GM18520 (cell line): Measurements from ENCODE around the gene GSTO1.
A peak's percentile ranks its signal among the peaks of the same experiment; 100 is the strongest.

Experiments used
- ATAC-seq: cut with Tn5 transposase; IDR thresholded peaks from one replicate; pipeline ENCODE4 v1.9.1; 2021; ENCODE audit not compliant: unreplicated experiment

The GSTO1 gene

DNA sequence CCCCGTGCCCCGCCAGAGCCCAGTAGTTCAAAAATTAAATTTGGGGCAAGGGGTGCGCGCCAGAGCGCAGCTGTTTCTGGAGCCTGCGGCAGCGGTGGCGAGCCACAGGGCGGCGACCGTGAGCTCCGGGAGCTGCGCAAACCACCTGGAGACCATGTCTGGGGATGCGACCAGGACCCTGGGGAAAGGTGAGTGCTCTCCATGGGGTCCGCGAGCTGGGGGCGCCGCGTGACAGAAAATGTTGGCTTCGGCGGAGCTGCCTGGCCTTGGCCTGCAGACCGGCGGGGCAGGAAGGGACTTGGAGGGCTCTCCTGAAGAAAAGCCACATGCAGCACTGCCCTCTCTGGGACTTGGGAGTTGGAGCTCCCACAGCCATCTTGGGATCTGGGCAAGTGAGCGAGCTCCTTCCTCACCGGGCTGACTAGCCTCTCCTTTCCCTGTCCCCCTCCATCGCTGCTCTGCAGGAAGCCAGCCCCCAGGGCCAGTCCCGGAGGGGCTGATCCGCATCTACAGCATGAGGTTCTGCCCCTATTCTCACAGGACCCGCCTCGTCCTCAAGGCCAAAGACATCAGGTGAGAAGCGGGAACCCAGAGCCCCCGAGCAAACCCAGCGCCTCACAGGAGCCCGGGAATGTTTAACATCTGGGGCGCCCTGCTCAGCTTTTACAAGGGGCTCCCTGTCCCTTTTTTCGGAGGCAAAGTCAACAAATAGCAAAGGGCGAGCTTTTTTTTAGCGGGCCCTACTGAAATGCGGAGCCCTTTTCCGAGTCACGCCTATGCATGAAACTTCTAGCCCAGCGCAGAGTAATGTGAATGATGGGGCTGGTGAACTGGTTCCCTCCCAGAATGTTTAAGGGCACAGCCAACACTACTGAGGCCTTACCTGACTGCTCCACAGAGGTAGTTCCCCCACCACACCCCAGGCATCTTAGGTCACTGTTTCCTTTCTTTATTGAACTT, 20.4 kb downstream of the GSTO1 start:
- ATAC-seq = no peak

DNA sequence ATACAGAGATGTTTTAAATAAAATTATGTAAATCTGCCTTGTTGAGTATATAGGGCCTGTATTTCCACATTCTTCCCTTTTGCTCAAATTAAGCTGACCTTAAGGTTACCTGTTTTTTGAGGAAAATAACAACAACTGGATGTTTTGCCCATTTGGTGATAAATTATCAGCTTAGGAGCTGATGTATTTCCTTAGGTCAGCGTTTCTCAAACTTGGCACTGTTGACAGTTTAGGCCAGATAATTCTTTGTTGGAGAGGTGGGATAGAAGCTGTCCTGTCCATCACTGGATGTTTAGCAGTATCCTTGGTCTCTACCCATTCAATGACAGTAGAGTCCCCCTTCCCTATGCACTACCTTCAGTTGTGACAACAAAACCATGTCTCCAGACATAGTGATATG, 21.5 kb downstream of the GSTO1 start:
- no peak for ATAC-seq

DNA sequence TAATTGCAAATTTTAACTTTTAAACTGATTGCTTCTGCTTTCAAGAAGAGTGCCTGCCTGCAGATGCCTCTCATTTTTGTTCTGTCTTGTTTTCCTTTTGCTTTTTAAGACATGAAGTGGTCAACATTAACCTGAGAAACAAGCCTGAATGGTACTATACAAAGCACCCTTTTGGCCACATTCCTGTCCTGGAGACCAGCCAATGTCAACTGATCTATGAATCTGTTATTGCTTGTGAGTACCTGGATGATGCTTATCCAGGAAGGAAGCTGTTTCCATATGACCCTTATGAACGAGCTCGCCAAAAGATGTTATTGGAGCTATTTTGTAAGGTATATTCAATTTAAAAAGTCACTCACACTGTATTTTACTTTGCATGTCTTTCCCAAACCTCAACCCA, 23.1 kb downstream of the GSTO1 start:
- no peak for ATAC-seq

DNA sequence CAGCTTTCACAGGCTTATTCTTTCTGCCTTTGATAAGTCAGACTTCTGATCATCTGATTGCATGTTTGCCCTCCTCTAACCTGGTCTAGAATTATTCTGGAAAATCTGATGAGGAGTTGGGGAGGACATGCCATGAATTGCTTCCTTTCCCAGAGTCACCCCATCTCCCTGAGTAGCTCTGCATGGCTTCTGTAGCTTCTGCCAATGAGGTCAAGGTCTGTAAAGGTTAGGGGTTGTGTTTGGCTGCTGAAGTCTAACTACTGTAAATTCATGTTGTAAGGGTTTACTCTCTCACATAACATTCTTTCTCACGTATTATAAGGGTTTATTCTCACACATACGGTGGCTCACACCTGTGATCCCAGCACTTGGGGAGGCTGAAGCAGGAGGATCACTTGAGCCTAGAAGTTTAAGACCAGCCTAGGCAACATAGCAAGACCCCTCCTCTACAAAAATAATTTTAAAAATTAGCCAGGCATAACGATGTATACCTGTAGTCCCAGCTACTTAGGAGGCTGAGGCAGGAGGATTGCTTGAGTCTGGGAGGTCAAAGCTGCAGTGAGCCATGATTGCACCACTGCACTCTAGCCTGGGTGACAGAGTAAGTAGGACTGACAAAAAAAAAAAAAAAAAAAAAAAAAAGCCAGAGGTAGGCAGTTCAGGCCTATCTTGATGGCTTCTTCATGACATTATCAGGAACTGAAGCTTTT, 25.0 kb downstream of the GSTO1 start:
- ATAC-seq = no peak

- no peak for ATAC-seq
Measured at GRCh38 chr10:104281694-104282093, 27.0 kb downstream of the GSTO1 start.

DNA sequence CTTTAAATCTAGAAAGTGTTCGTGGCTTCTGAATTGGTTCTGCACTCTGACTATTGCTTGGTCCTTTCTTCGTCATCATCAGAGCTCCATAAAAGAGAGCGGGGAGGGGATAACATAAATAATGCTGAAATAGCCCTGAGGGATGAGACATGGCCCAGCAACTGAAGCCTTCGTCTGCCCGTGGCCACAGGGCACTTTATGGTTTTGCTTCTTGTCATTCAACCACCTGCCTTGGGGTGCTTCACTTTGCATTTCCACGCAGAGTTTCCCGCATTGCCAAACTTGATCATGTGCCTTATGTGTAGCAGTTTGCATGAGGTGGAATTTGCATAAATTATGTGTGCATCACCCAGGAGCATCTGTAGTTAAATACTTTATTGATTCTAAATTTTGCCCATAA, 30.2 kb downstream of the GSTO1 start:
- ATAC-seq = no peak

GRCh38 chr10:104286939-104287338, 32.2 kb downstream of the GSTO1 start:
- no peak for ATAC-seq

GRCh38 chr10:104288355-104288754, 33.7 kb downstream of the GSTO1 start:
- ATAC-seq = no peak

DNA sequence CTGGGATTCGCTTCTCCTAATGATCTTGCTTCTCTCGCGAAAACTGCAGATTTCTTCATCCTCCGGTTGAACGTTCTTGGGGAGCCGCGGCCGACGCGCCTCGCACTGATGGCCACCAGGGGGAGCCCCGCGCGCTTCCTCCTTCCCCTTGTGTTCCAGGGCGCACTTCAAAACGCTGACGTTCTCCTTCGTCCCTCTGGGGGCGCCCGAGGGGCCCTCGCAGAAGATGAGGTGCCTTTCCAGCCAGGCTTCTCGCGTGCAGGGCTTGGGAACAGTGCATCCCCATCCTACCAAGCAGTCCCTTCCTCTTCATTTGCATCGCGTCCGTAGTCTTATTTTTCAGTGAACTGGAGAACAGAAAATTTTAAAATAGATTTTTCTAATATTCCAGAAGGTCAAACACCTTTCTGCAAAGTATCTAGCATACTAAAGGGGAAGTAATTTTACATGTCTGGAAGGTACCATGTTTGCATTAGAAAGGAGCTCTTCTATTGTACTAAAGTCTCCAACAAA, 36.8 kb downstream of the GSTO1 start:
- peak; percentile 93 for ATAC-seq

DNA sequence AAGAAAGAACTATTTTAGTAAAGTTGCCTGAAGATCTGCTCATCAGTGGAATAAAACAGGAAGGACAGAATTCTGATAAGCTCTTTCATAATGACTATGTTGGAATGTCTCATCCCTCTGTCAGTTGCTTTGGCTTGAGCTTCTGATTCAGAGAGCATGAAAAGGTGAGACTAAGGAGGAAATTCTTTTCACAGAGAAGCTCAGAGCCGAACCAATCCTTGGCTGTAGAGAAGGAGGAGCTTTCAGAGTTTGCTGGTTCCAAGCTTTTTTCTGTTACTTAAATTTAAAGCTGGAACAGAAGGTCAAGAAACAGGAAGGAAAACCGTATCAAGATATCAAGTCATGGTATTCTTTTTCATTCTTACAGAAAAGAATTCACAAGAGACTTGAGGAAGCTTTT, 38.3 kb downstream of the GSTO1 start:
- ATAC-seq = no peak

GRCh38 chr10:104293781-104294321, 39.2 kb downstream of the GSTO1 start:
- ATAC-seq = no peak

DNA sequence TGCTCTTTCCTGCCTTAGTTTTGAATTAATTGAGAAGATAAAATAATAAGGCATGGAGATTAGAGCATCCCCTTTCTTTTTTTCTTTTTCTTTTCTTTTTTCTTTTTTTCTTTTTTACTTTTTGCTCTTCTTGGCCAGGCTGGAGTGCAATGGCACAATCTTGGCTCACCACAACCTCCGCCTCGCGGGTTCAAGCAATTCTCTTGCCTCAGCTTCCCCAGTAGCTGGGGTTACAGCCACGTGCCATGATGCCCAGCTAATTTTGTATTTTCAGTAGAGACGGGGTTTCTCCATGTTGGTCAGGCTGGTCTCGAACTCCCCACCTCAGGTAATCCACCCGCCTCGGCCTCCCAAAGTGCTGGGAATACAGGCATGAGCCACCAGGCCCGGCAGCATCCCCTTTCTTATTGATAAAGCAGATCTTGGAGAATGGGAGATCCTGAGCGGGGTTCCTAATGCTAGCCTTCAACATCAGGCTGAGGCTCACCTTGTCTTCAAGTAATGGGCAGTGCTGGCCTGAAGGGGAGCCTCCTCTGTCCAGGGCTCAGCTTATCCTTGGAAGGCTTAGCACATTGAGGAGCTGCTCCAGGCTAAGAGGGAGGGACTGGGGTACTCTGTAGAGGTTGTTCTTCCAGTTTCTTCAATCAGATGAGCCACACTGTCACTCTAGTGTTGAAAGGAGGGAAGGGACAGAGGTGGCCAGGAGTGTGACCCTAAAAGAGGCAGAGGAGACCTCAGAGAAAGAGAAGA, 42.2 kb downstream of the GSTO1 start:
- no peak for ATAC-seq

GRCh38 chr10:104297697-104298660, 43.3 kb downstream of the GSTO1 start:
- ATAC-seq = no peak

DNA sequence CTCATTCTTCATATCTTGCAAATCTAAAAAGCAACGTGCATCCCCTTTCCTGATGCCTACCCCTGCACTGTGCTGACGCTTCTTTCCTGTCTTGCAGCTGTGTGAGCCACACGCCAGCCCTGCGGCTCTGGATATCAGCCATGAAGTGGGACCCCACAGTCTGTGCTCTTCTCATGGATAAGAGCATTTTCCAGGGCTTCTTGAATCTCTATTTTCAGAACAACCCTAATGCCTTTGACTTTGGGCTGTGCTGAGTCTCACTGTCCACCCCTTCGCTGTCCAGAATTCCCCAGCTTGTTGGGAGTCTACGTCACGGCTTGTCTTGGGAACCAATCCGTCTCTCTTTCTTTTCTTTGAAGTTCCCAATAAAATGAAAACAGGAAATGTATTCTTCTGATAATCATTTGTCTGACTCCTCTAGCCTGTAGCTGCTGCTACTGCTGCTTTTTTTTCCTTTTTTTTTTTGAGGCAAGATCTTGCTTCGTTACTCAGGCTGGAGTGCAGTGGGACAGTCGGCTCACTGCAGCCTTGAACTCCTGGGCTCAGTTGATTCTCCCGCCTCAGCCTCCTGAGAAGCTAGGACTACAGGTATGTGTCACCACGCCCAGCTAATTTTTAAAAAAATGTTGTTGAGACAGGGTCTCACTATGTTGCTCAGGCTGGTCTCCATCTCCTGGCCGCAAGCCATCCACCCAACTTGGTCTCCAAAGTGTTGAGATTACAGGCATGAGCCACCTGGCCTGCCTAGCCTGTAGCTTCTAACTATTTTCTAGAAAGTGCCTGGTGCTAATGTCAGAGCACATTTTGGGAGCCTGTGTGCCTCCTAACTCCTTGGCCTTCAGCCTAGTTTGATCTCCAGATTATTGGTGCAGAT, 44.6 kb downstream of the GSTO1 start:
- ATAC-seq = no peak

- ATAC-seq = peak; percentile 12
Measured at GRCh38 chr10:104300002-104300735, 45.5 kb downstream of the GSTO1 start.

- peak; percentile 35 for ATAC-seq
Measured at GRCh38 chr10:104300736-104301292, 46.1 kb downstream of the GSTO1 start.

DNA sequence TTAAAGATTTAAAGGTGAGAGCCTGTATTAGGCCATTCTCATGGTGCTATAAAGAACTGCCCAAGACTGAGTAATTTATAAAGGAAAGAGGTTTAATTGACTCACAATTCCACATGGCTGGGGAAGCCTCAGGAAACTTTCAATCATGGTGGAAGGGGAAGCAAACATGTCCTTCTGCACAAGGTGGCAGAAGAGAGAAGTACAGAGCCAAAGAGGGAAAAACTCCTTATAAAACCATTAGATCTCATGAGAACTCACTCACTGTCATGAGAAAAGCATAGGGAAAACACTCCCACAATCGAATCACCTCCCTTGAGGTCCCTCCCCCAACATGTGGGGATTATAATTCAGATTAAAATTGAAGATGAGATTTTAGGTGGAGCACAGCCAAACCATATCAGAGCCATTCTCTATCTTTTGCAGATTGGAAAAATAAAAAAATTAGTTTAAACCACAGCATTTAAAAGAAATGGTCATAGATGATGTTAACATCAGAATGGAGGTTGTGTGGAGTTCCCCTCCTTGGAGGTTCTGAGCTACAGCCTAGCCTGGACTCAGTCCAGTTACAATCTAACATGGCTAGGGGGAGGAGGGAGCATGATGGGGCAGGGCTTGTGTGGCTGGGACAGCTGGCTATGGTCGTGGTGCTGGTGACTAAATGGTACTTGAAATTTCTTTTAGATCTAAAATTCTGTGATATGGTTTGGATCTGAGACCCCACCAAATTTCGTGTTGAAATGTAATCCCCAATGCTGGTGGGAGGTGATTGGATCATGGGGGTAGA, 47.4 kb downstream of the GSTO1 start:
- ATAC-seq = no peak
